PC-9 (cell line): ENCODE data around the gene CDKN2AIP. TPM values are rescaled to one million over a fixed set of nuclear protein-coding genes. Genes with fewer than 3 reads are reported as not detected.

Experiments used
- BruUV-seq: library from RNA; stranded (reverse); fragments of 400-500 nt; replicated peaks from 2 replicates; lab custom pipeline; 2021; lab: Mats Ljungman, UMichigan
- CTCF ChIA-PET: fragments of 300-600 bp; sonication (Branson Sonifier 250); formaldehyde crosslinking; loops from one replicate; lab custom pipeline; 2022; ENCODE audit warnings: antibody characterized with exemption; lab: Charles Lee
- POLR2A ChIA-PET: fragments of 300-600 bp; sonication (Branson Sonifier 250); formaldehyde crosslinking; loops from one replicate; lab custom pipeline; 2022; ENCODE audit warnings: antibody characterized with exemption; ENCODE audit not compliant: unreplicated experiment; lab: Charles Lee
- DNase-seq, 2 experiments: peaks; one replicate each; pipeline versions ENCODE4 v3.0.0 to v3.0.0-alpha.2; 2015 to 2022; ENCODE audit warnings: mixed read lengths in 1 of 2
- H2AFZ ChIP-seq: fragments of 200-600 bp; sonication (generic); 2 replicates; pipeline ENCODE4 v1.8.1; 2017; ENCODE audit warnings: antibody characterized with exemption
- H3F3A ChIP-seq: fragments of 200-600 bp; sonication (generic); 2 replicates; pipeline ENCODE4 v1.8.1; 2017; ENCODE audit warnings: antibody characterized with exemption, mild to moderate bottlenecking, low read depth; ENCODE audit not compliant: insufficient read depth
- H3K27ac ChIP-seq: fragments of 200-600 bp; sonication (generic); 2 replicates; pipeline ENCODE4 v1.6.1; 2016; ENCODE audit warnings: mixed run types
- H3K27me3 ChIP-seq: fragments of 200-600 bp; sonication (generic); 2 replicates; pipeline ENCODE4 v1.6.1; 2016; ENCODE audit warnings: low read depth, mixed run types; ENCODE audit not compliant: insufficient read depth
- H3K36me3 ChIP-seq: fragments of 200-600 bp; sonication (generic); 2 replicates; pipeline ENCODE4 v1.6.1; 2016; ENCODE audit warnings: low read depth, mixed run types
- H3K4me1 ChIP-seq: fragments of 200-600 bp; sonication (generic); replicated peaks from 2 replicates; pipeline ENCODE4 v1.6.1; 2016; ENCODE audit warnings: mixed run types; ENCODE audit not compliant: insufficient read depth
- H3K4me2 ChIP-seq: fragments of 200-600 bp; sonication (generic); 2 replicates; pipeline ENCODE4 v1.6.1; 2017; ENCODE audit warnings: mixed run types
- H3K4me3 ChIP-seq: fragments of 200-600 bp; sonication (generic); 2 replicates; pipeline ENCODE4 v1.6.1; 2016; ENCODE audit warnings: mixed run types
- H3K79me2 ChIP-seq: fragments of 200-600 bp; sonication (generic); 2 replicates; pipeline ENCODE4 v1.6.1; 2017; ENCODE audit warnings: low read depth, mixed run types
- H3K9me2 ChIP-seq: fragments of 200-600 bp; sonication (generic); 2 replicates; pipeline ENCODE4 v1.8.1; 2017; ENCODE audit warnings: mild to moderate bottlenecking; ENCODE audit not compliant: insufficient read depth
- H3K9me3 ChIP-seq: fragments of 200-600 bp; sonication (generic); 2 replicates; pipeline ENCODE4 v1.8.1; 2016; ENCODE audit warnings: low read depth; ENCODE audit not compliant: insufficient read depth
- H4K20me1 ChIP-seq: fragments of 200-600 bp; sonication (generic); 2 replicates; pipeline ENCODE4 v1.8.1; 2017; ENCODE audit not compliant: insufficient read depth
- EZH2 ChIP-seq: fragments of 200-600 bp; sonication (generic); IDR thresholded peaks from 2 replicates; pipeline ENCODE4 v1.8.0; 2017; ENCODE audit warnings: antibody characterized with exemption, low read depth
- intact Hi-C: fragments of 100-400 bp; cut with micrococcal nuclease; formaldehyde crosslinking; loops from one replicate; pipeline ENCODE4 v1.10.0; 2022; ENCODE audit not compliant: unreplicated experiment
- total RNA-seq: library from RNA; stranded (reverse); gene quantifications from 2 replicates; pipeline ENCODE4 v1.2.3, GENCODE V29; 2021
- TF ChIP-seq, protein P1 (sequence below): fragments of 200-600 bp; sonication (generic); conservative IDR thresholded peaks from 2 replicates; pipeline ENCODE4 v1.6.1; 2017; ENCODE audit warnings: mixed run types, antibody characterized with exemption, mild to moderate bottlenecking, moderate library complexity

CDKN2AIP gene
- total RNA-seq, 1 experiment from 2014 or later: 8.7 TPM

DNA sequence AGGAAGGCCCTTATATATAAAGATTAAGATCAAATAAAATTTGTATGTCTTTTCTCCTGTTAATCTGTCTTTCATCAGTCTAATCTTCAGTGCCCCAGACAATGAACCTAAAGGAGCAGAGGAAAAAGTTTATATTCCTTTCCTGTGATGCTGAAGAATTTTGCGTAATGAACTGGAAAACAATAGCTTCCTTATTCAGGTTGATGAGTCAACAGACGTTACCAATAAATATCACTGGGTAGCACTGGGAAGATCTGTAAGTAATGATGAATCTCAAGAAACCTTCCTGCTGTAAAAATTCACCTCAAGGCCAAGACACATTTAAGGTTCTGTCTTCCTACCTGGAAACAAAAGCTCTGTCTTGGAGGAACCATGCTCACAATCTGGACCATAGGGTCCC lies 25.5 kb downstream of the CDKN2AIP start:
- Histone ChIP-seq H3K36me3 (no peaks in the 10 kb centered on the region), H3K4me2 (no peak overlapping the region), H3K4me1 (peaks cover 10% of the 10 kb centered on the region; the same call in 1 of the 2 replicates), H2AFZ (no peak overlapping the region), H3K27me3 (no peaks in the 10 kb centered on the region), H3K4me3 (no peak overlapping the region), H3K79me2 (no peaks in the 10 kb centered on the region), H3K9me3 (no peaks in the 10 kb centered on the region), H4K20me1 (no peaks in the 10 kb centered on the region), H3F3A (no peaks in the 10 kb centered on the region; the same call in 1 of the 2 replicates), H3K9me2 (no peaks in the 10 kb centered on the region), H3K27ac (peak overlapping the region; percentile 48)
- no peak for TF ChIP-seq EZH2
- TF ChIP-seq, protein P1, sequence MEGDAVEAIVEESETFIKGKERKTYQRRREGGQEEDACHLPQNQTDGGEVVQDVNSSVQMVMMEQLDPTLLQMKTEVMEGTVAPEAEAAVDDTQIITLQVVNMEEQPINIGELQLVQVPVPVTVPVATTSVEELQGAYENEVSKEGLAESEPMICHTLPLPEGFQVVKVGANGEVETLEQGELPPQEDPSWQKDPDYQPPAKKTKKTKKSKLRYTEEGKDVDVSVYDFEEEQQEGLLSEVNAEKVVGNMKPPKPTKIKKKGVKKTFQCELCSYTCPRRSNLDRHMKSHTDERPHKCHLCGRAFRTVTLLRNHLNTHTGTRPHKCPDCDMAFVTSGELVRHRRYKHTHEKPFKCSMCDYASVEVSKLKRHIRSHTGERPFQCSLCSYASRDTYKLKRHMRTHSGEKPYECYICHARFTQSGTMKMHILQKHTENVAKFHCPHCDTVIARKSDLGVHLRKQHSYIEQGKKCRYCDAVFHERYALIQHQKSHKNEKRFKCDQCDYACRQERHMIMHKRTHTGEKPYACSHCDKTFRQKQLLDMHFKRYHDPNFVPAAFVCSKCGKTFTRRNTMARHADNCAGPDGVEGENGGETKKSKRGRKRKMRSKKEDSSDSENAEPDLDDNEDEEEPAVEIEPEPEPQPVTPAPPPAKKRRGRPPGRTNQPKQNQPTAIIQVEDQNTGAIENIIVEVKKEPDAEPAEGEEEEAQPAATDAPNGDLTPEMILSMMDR: no peak
- POLR2A ChIA-PET: interaction anchor here (0.7 kb wide), 1 partner anchor 103 kb away, joined by 3 read pairs; no protein-coding TSS in a partner anchor
- CTCF ChIA-PET: interaction anchor here (0.5 kb wide), 1 partner anchor 19 kb away, joined by 3 read pairs; no protein-coding TSS in a partner anchor
- intact Hi-C loops: loop anchor here (5.0 kb wide), 1 partner anchor 697 kb away; no protein-coding TSS in a partner anchor
- peak in 1 of 2 experiments; percentile 66 for DNase-seq
- no TSS peak for BruUV-seq

DNA sequence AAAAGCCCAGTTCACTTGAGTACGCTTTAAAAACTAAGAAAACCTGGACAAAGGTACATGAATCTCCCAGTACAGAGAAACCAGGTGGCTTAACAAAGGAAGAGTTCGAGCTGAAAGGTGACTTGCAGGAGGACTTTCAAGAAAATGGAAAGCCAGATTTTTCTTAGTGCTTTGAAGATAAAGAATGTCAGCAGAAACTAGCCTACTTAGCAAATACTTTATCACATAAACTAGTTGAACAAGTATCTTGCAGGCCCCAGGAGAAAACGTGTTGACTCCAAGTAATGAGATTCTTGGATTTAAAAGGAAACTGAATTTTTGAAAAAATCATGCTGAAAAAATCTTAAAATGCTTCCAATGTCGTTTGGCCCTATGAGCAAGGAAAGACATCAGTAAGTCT lies 26.4 kb downstream of the CDKN2AIP start:
- no peak overlapping the region for H3K4me3 ChIP-seq
- H3F3A ChIP-seq: no peaks in the 10 kb centered on the region; the same call in 1 of the 2 replicates
- POLR2A ChIA-PET: no interaction called here
- CTCF ChIA-PET: no interaction called here
- no TSS peak for BruUV-seq
- H3K27me3 ChIP-seq: no peaks in the 10 kb centered on the region
- peak overlapping the region; percentile 48; the same call in 1 of the 2 replicates for H3K27ac ChIP-seq
- H3K9me3 ChIP-seq: no peaks in the 10 kb centered on the region
- H2AFZ ChIP-seq: no peak overlapping the region
- H3K36me3 ChIP-seq: no peaks in the 10 kb centered on the region
- no peak for TF ChIP-seq EZH2
- TF ChIP-seq, protein P1: no peak
- no peaks in the 10 kb centered on the region for H3K9me2 ChIP-seq
- H3K4me2 ChIP-seq: no peak overlapping the region
- peaks cover 10% of the 10 kb centered on the region; the same call in 1 of the 2 replicates for H3K4me1 ChIP-seq
- no peaks in the 10 kb centered on the region for H4K20me1 ChIP-seq
- no peak for DNase-seq
- intact Hi-C loops: loop anchor here (5.0 kb wide), 1 partner anchor 696 kb away; no protein-coding TSS in a partner anchor
- H3K79me2 ChIP-seq: no peaks in the 10 kb centered on the region

DNA sequence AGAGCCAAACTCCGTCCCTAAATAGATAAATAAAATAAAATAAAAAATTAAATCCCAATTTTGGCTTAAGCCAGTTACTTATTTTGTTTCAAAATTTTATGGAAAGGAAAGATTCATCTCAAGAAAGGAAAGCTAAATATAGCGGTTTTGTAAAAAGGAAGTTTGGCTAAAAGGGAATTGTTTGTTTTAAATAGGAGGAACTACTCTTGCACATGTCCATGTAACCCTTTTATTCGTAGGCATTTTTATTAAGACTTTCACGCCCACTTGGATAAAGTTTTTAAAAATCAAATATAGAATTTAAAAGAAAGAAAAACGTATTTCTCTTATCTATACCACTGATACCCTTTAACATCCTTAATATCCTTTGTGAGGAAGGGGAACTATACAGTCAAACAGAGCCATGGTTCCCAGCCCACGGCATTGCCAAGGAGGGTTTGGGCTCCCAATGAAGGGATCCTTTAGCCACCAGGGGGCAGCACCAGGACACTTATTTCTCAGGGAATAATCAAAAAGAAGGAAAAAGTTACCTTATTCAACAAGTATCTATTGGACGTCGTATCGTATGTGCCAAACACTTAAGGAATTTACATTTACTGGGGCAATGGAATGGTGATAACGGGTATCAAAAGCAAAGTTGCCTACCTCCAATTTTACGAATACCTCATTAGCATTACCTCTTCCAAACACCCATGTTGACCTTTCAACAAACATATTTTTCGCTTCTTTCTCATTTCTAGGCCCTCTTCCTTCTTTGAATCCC lies 27.7 kb downstream of the CDKN2AIP start:
- no TSS peak for BruUV-seq
- no peak overlapping the region for H2AFZ ChIP-seq
- intact Hi-C loops: loop anchor here (2.0 to 5.0 kb wide), 5 partner anchors 33 to 695 kb away; partner anchors contain the start of genes ING2, RWDD4 and TRAPPC11

More for the DNA sequence above, 27.7 kb downstream of the CDKN2AIP start:
- peak; percentile 46 to 72 for DNase-seq
- ChIA-PET POLR2A (no interaction called here), CTCF (no interaction called here)
- H3K9me3 ChIP-seq: no peaks in the 10 kb centered on the region
- H3K36me3 ChIP-seq: no peaks in the 10 kb centered on the region
- H3K4me1 ChIP-seq: peaks cover 10% of the 10 kb centered on the region; the same call in 1 of the 2 replicates
- no peak overlapping the region for H3K4me3 ChIP-seq
- no peaks in the 10 kb centered on the region for H3K79me2 ChIP-seq
- H3K27ac ChIP-seq: no peak overlapping the region
- H4K20me1 ChIP-seq: no peaks in the 10 kb centered on the region
- H3K27me3 ChIP-seq: no peaks in the 10 kb centered on the region
- H3K9me2 ChIP-seq: no peaks in the 10 kb centered on the region
- TF ChIP-seq, protein P1: peak; percentile 82
- TF ChIP-seq EZH2: no peak
- no peaks in the 10 kb centered on the region; the same call in 1 of the 2 replicates for H3F3A ChIP-seq
- no peak overlapping the region for H3K4me2 ChIP-seq
